ENCODE measurements around the gene POLL. TPM values are rescaled to one million over a fixed set of nuclear protein-coding genes. Genes with fewer than 3 reads are reported as not detected.

POLL gene
- total and polyA plus RNA-seq, 2 of the 4 experiments (the other 2 are of a cell fraction) = 6.3 to 23.7 TPM

DNA sequence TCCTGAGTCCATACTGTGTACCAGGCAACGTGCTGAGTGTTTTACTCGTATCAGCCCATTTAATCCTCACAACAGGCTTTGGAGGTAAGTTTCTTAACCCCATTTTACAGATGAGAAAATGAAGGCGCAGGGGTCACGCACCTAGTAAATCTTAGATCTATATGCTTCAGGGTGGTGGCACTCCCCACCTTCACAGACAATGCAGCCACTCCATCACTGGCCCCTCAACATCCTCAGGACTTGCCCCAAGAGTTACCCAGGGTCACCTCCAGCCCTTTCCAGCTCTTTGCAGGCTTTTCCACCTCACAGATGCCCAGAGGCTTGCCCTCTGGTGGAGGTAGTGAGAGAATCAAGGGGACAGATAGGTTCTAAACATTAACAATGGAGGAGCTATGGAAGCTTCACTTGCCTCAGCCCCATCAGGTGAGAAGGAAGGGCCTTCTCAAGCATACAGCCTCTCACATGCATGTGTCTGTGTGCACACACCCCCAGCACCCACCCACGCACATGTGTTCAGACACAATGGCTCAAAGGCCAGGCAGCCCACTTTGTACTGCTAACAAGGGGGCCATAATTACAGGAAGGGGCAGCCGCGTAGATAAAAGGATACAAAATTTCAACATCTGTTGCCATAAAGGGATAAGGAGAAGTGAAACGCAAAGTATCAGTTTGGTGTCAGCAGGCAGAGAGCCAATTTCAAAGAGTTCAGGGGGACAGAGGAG lies 29.2 kb upstream of the POLL start:
- Histone ChIP-seq H2BK15ac (ENCODE audit: low read depth, low read length) (no peak overlapping the region), H3K9ac (ENCODE audit: low read depth, low read length) (no peak overlapping the region), H4K91ac (ENCODE audit: insufficient read depth, low read depth, low read length) (no peak overlapping the region), H2AK5ac (ENCODE audit: low read depth, low read length) (no peak overlapping the region), H3K79me1 (ENCODE audit: low read depth in 1 of 2, low read length in 2 of 2) (no peaks in the 10 kb centered on the region), H3K4me1 (ENCODE audit: control insufficient read depth, insufficient read depth, low read length) (no peaks in the 10 kb centered on the region), H3K14ac (replicated peaks; ENCODE audit: low read depth, low read length) (no peak overlapping the region), H4K20me1 (ENCODE audit: insufficient read depth, low read length) (no peaks in the 10 kb centered on the region), H2AFZ (replicated peaks; ENCODE audit: low read length, poor library complexity) (no peak overlapping the region), H2BK5ac (ENCODE audit: low read depth, low read length, poor library complexity, severe bottlenecking) (no peak overlapping the region), H3K4me2 (ENCODE audit: low read depth, low read length) (no peak overlapping the region), H2BK120ac (ENCODE audit: low read depth, low read length) (no peak overlapping the region), H3K56ac (ENCODE audit: extremely low read depth, insufficient read depth, low read length) (no peak overlapping the region), H3K27ac (ENCODE audit: insufficient read depth, low read length) (no peak overlapping the region), H4K8ac (ENCODE audit: low read depth in 2 of 2, low read length in 2 of 2) (no peak overlapping the region), H2BK20ac (ENCODE audit: low read depth, low read length) (no peak overlapping the region), H3K27me3 (ENCODE audit: control insufficient read depth, insufficient read depth, low read length) (no peaks in the 10 kb centered on the region), H3K23ac (ENCODE audit: low read depth, low read length) (no peak overlapping the region), H2AK9ac (replicated peaks; ENCODE audit: low read depth, low read length, poor library complexity) (no peak overlapping the region), H3K4me3 (ENCODE audit: insufficient read depth, low read depth, low read length) (no peak overlapping the region), H3K4ac (ENCODE audit: low read depth, low read length) (no peak overlapping the region), H3K18ac (ENCODE audit: low read depth, low read length) (no peak overlapping the region), H3K36me3 (ENCODE audit: control insufficient read depth, insufficient read depth, low read length) (peaks cover 10% of the 10 kb centered on the region; the same call in 1 of the 2 replicates), H3K9me1 (ENCODE audit: insufficient read depth, low read length) (peaks cover 3% of the 10 kb centered on the region; the same call in 1 of the 2 replicates), H4K5ac (ENCODE audit: low read depth, low read length) (no peak overlapping the region), H3K9me3 (ENCODE audit: control insufficient read depth, insufficient read depth, low read length) (no peaks in the 10 kb centered on the region)
- TF ChIP-seq FOS (IDR thresholded peaks at IDR 0.05; ENCODE audit: low read depth, low read length) = no peak
- TF ChIP-seq RAD21 (IDR thresholded peaks at IDR 0.05; ENCODE audit: low read length) = no peak
- no peak for TF ChIP-seq MXI1 (IDR thresholded peaks at IDR 0.05; ENCODE audit: borderline replicate concordance, low read depth, low read length)
- TF ChIP-seq NFE2L2 (IDR thresholded peaks at IDR 0.05; ENCODE audit: low read depth, low read length) = no peak
- TF ChIP-seq RCOR1 (IDR thresholded peaks at IDR 0.05; ENCODE audit: insufficient replicate concordance, low read length) = no peak
- TF ChIP-seq MAZ (IDR thresholded peaks at IDR 0.05; ENCODE audit: borderline replicate concordance, low read depth, low read length) = no peak
- no peak for TF ChIP-seq RFX5 (IDR thresholded peaks at IDR 0.05; ENCODE audit: low read depth, low read length)
- TF ChIP-seq, protein P1, sequence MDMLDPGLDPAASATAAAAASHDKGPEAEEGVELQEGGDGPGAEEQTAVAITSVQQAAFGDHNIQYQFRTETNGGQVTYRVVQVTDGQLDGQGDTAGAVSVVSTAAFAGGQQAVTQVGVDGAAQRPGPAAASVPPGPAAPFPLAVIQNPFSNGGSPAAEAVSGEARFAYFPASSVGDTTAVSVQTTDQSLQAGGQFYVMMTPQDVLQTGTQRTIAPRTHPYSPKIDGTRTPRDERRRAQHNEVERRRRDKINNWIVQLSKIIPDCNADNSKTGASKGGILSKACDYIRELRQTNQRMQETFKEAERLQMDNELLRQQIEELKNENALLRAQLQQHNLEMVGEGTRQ (IDR thresholded peaks at IDR 0.05; ENCODE audit: low read depth, low read length) = no peak
- no peak for TF ChIP-seq POLR2A (IDR thresholded peaks at IDR 0.05; ENCODE audit: low read depth, low read length)
- no peak for TF ChIP-seq SMC3 (IDR thresholded peaks at IDR 0.05; ENCODE audit: low read depth, low read length)
- TF ChIP-seq CHD1 (IDR thresholded peaks at IDR 0.05; ENCODE audit: low read depth, low read length) = no peak
- TF ChIP-seq, protein P2, sequence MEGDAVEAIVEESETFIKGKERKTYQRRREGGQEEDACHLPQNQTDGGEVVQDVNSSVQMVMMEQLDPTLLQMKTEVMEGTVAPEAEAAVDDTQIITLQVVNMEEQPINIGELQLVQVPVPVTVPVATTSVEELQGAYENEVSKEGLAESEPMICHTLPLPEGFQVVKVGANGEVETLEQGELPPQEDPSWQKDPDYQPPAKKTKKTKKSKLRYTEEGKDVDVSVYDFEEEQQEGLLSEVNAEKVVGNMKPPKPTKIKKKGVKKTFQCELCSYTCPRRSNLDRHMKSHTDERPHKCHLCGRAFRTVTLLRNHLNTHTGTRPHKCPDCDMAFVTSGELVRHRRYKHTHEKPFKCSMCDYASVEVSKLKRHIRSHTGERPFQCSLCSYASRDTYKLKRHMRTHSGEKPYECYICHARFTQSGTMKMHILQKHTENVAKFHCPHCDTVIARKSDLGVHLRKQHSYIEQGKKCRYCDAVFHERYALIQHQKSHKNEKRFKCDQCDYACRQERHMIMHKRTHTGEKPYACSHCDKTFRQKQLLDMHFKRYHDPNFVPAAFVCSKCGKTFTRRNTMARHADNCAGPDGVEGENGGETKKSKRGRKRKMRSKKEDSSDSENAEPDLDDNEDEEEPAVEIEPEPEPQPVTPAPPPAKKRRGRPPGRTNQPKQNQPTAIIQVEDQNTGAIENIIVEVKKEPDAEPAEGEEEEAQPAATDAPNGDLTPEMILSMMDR (conservative IDR thresholded peaks at IDR 0.05; ENCODE audit: low read depth, low read length) = no peak
- TF ChIP-seq, protein P3, sequence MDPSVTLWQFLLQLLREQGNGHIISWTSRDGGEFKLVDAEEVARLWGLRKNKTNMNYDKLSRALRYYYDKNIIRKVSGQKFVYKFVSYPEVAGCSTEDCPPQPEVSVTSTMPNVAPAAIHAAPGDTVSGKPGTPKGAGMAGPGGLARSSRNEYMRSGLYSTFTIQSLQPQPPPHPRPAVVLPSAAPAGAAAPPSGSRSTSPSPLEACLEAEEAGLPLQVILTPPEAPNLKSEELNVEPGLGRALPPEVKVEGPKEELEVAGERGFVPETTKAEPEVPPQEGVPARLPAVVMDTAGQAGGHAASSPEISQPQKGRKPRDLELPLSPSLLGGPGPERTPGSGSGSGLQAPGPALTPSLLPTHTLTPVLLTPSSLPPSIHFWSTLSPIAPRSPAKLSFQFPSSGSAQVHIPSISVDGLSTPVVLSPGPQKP (IDR thresholded peaks at IDR 0.05; ENCODE audit: borderline replicate concordance, low read depth, low read length) = no peak
- no peak for TF ChIP-seq BHLHE40 (IDR thresholded peaks at IDR 0.05; ENCODE audit: low read depth, low read length)
- TF ChIP-seq MAFK (IDR thresholded peaks at IDR 0.05; ENCODE audit: low read depth, low read length) = no peak
- TF ChIP-seq CEBPB (IDR thresholded peaks at IDR 0.05; ENCODE audit: low read depth, low read length) = no peak
- ATAC-seq (ENCODE audit: low read depth) (no peak), DNase-seq (no peak)
- in situ Hi-C loops (cut with MboI; ENCODE audit: low sequenced_read_pairs) = no loop called here
- intact Hi-C loops (cut with micrococcal nuclease) = no loop called here
- WGBS, 2 experiments (ENCODE audit: extremely low coverage in 2 of 2, insufficient read length in 1 of 2) = 54% methylated on average over 3 of the region's 8 CpGs; no CpG with 5 or more reads in 1 of the 2 experiments
- POLR2A ChIA-PET (ENCODE audit: unreplicated experiment) = no interaction called here
- dilution Hi-C loops (cut with HindIII; ENCODE audit: low sequenced_read_pairs, unreplicated experiment) = no loop called here
- BruUV-seq (replicated peaks) = no TSS peak
- CTCF ChIA-PET = no interaction called here

Data from IMR-90 (cell line).